Stomach (tissue), 9 donors: ENCODE measurements around the gene POLR2L. TPM values are rescaled to one million over a fixed set of nuclear protein-coding genes. Genes with fewer than 3 reads are reported as not detected.

Experiments used
- DNase-seq, 2 donors: peaks; one replicate each; pipeline versions ENCODE4 v3.0.0 to v3.0.0-alpha.2; 2013 to 2019
- H3K27ac ChIP-seq, 5 donors: fragments of 200-600 bp in 4 of 5; sonication (generic) in 4 of 5; one replicate each; pipeline ENCODE4 v1.5.1; 2013 to 2019; ENCODE audit warnings: mild to moderate bottlenecking in 1 of 5, moderate library complexity in 1 of 5
- H3K27me3 ChIP-seq, 3 donors: fragments of 200-600 bp; sonication (generic); one replicate each; pipeline ENCODE4 v1.5.1; 2017 to 2019; ENCODE audit warnings: mixed run types in 1 of 3
- H3K36me3 ChIP-seq, 4 donors: fragments of 200-600 bp; sonication (generic); 1 replicate in 3 of 4; 2 replicates in 1 of 4; pipeline ENCODE4 v1.5.1; 2016 to 2019
- H3K4me1 ChIP-seq, 4 donors: fragments of 200-600 bp; sonication (generic); one replicate each; pipeline ENCODE4 v1.5.1; 2016 to 2019
- H3K4me3 ChIP-seq, 4 donors: fragments of 200-600 bp; sonication (generic) in 3 of 4; one replicate each; pipeline ENCODE4 v1.5.1; 2016 to 2019; ENCODE audit warnings: mild to moderate bottlenecking in 1 of 4
- H3K9me3 ChIP-seq, 4 donors: fragments of 200-600 bp; sonication (generic); one replicate each; pipeline ENCODE4 v1.5.1; 2016 to 2019
- EP300 ChIP-seq: sonication (generic); formaldehyde crosslinking; IDR thresholded peaks from one replicate; pipeline ENCODE4 v1.6.1; 2017; ENCODE audit warnings: antibody characterized with exemption
- POLR2A ChIP-seq, 4 donors: fragments of 450-650 bp; IDR thresholded peaks; one replicate each; pipeline ENCODE4 v1.6.1; 2016; ENCODE audit warnings: antibody characterized with exemption in 4 of 4, control low read depth in 2 of 4, mild to moderate bottlenecking in 1 of 4, moderate library complexity in 1 of 4
- POLR2AphosphoS5 ChIP-seq, 3 donors: sonication (generic); formaldehyde crosslinking; IDR thresholded peaks; one replicate each; pipeline ENCODE4 v1.6.1; 2016; ENCODE audit warnings: antibody characterized with exemption in 3 of 3
- WGBS, 5 donors: extraction: QIAGEN DNeasy Blood & Tissue Kit in 3 of 5; methylation state at CpG; one replicate each; pipeline versions ENCODE4 v1.1.5 to v1.1.7; 2013 to 2018; 5-methylcytosine and 5-hydroxymethylcytosine counted together
- intact Hi-C: fragments of 100-400 bp; cut with DNase I; formaldehyde crosslinking; loops from one replicate; pipeline ENCODE4 v1.15.1; 2023; ENCODE audit warnings: low total_unique reads
- polyA plus RNA-seq, 3 donors: library from polyadenylated mRNA; stranded (reverse); fragments of 200-250 nt; gene quantifications; one replicate each; pipeline ENCODE4 v1.2.3, GENCODE V29; 2013
- total RNA-seq, 5 donors: library from RNA; depleted of rRNA; stranded (reverse); fragments of >200 nt; gene quantifications; one replicate each; pipeline versions ENCODE4 v1.1.0 to v1.2.3, GENCODE V29; 2014 to 2016
- TF ChIP-seq, protein P1 (sequence below), 7 experiments: fragments of 450-650 bp in 4 of 7; fragments of 200-600 bp in 3 of 7; sonication (generic) in 3 of 7; IDR thresholded peaks; one replicate each; pipeline ENCODE4 v1.5.1; 2016 to 2019; ENCODE audit warnings: antibody characterized with exemption in 7 of 7, control low read depth in 2 of 7, mild to moderate bottlenecking in 1 of 7
- donor health status: healthy with polysubstance abuse.
- donor health status: Bipolar disorder and iron deficiency.
- donor health status: healthy.

The POLR2L gene
- total and polyA plus RNA-seq, 8 donors, result 13.8 to 407 (median 110) TPM

- peaks cover 23 to 48% (median 42%) of the 10 kb centered on the region in 4 donors for H3K36me3 ChIP-seq
- 74 to 90% (median 89%) methylated on average over 8 to 9 of the region's 9 CpGs for WGBS, 5 donors
- no peak for TF ChIP-seq POLR2A (IDR thresholded peaks at IDR 0.05)
- TF ChIP-seq POLR2AphosphoS5 (IDR thresholded peaks at IDR 0.05), result no peak
- no peak for TF ChIP-seq EP300
Measured at GRCh38 chr11:813456-814096, 28.8 kb downstream of the POLR2L start.

GRCh38 chr11:813072-813455 is 29.3 kb downstream of the POLR2L start:
- intact Hi-C loops, result no loop called here
- no peak overlapping the region for H3K4me3 ChIP-seq
- no peaks in the 10 kb centered on the region for H3K27me3 ChIP-seq
- H3K36me3 ChIP-seq, result peaks cover 23 to 48% (median 42%) of the 10 kb centered on the region in 4 donors
- peaks cover 23 to 34% (median 31%) of the 10 kb centered on the region in 4 donors for H3K4me1 ChIP-seq
- H3K9me3 ChIP-seq, result no peaks in the 10 kb centered on the region
- H3K27ac ChIP-seq, result no peak overlapping the region
- no peak for DNase-seq
- TF ChIP-seq EP300 (no peak), POLR2AphosphoS5 (IDR thresholded peaks at IDR 0.05) (no peak), POLR2A (IDR thresholded peaks at IDR 0.05) (no peak)
- TF ChIP-seq, protein P1, sequence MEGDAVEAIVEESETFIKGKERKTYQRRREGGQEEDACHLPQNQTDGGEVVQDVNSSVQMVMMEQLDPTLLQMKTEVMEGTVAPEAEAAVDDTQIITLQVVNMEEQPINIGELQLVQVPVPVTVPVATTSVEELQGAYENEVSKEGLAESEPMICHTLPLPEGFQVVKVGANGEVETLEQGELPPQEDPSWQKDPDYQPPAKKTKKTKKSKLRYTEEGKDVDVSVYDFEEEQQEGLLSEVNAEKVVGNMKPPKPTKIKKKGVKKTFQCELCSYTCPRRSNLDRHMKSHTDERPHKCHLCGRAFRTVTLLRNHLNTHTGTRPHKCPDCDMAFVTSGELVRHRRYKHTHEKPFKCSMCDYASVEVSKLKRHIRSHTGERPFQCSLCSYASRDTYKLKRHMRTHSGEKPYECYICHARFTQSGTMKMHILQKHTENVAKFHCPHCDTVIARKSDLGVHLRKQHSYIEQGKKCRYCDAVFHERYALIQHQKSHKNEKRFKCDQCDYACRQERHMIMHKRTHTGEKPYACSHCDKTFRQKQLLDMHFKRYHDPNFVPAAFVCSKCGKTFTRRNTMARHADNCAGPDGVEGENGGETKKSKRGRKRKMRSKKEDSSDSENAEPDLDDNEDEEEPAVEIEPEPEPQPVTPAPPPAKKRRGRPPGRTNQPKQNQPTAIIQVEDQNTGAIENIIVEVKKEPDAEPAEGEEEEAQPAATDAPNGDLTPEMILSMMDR (IDR thresholded peaks at IDR 0.05), result no peak
- 87 to 94% (median 90%) methylated on average over 6 of the region's 6 CpGs for WGBS, 5 donors

More at GRCh38 chr11:813456-814096, 28.8 kb downstream of the POLR2L start:
- intact Hi-C loops, result no loop called here
- H3K27me3 ChIP-seq, result no peaks in the 10 kb centered on the region
- H3K9me3 ChIP-seq, result no peaks in the 10 kb centered on the region
- peaks cover 21 to 33% (median 30%) of the 10 kb centered on the region in 4 donors for H3K4me1 ChIP-seq
- no peak overlapping the region for H3K4me3 ChIP-seq
- no peak overlapping the region for H3K27ac ChIP-seq
- no peak for DNase-seq

GRCh38 chr11:812390-812789 is 29.9 kb downstream of the POLR2L start:
- Histone ChIP-seq H3K27ac (peak overlapping the region in 2 of 5 donors; percentile 98), H3K9me3 (no peaks in the 10 kb centered on the region), H3K27me3 (no peaks in the 10 kb centered on the region), H3K4me1 (peaks cover 23 to 37% (median 35%) of the 10 kb centered on the region in 4 donors), H3K36me3 (peaks cover 23 to 48% (median 42%) of the 10 kb centered on the region in 4 donors), H3K4me3 (no peak overlapping the region)
- intact Hi-C loops, result no loop called here
- WGBS, 5 donors, result 78 to 90% (median 85%) methylated on average over 3 of the region's 3 CpGs
- no peak for DNase-seq
- TF ChIP-seq, protein P1 (IDR thresholded peaks at IDR 0.05), result no peak
- TF ChIP-seq POLR2A (IDR thresholded peaks at IDR 0.05) (no peak), EP300 (no peak), POLR2AphosphoS5 (IDR thresholded peaks at IDR 0.05) (no peak)

GRCh38 chr11:811446-812245 is 30.7 kb downstream of the POLR2L start:
- 41 to 55% (median 47%) methylated on average over 7 to 14 of the region's 14 CpGs for WGBS, 5 donors
- Histone ChIP-seq H3K27me3 (no peaks in the 10 kb centered on the region), H3K36me3 (peaks cover 23 to 48% (median 42%) of the 10 kb centered on the region in 4 donors), H3K9me3 (no peaks in the 10 kb centered on the region), H3K27ac (peak overlapping the region in 4 of 5 donors; percentile 7 to 98 (median 98)), H3K4me1 (peaks cover 23 to 40% (median 35%) of the 10 kb centered on the region in 4 donors), H3K4me3 (peak overlapping the region in 2 of 4 donors; percentile 83 to 98)
- TF ChIP-seq EP300 (no peak), POLR2AphosphoS5 (IDR thresholded peaks at IDR 0.05) (no peak), POLR2A (IDR thresholded peaks at IDR 0.05) (no peak)
- TF ChIP-seq, protein P1 (IDR thresholded peaks at IDR 0.05), result no peak
- DNase-seq, result no peak
- intact Hi-C loops, result no loop called here
